K562 treated with DMSO at 1 percent for 24 hours (cell line): ENCODE results near the gene PGBD5. TPM values are rescaled to one million over a fixed set of nuclear protein-coding genes. Genes with fewer than 3 reads are reported as not detected.

ENCODE experiments used
- total RNA-seq: library from RNA; unstranded; fragments of 300-600 nt; gene quantifications from 2 replicates; pipeline ENCODE4 v1.2.3, GENCODE V29; 2022; ENCODE audit warnings: low read depth; ENCODE audit not compliant: insufficient read depth

The PGBD5 gene
- 0.08 and 0.27 TPM in 2 replicates for total RNA-seq

GRCh38 chr1:230426246-230427093, at the start of gene PGBD5:
Gene PGBD5 (minus strand): TSS chr1:230426332. CDS start chr1:230425928, 404 bp downstream.

Other genes starting within 250 kb of the PGBD5 start
- gene COG2, start 216.1 kb upstream of the PGBD5 start, total RNA-seq: 19.6 and 21.3 TPM in 2 replicates